Esophagus squamous epithelium (tissue), 5 donors: ENCODE results near the gene LRWD1. TPM values are rescaled to one million over a fixed set of nuclear protein-coding genes. Genes with fewer than 3 reads are reported as not detected.
A peak's percentile ranks its signal among the peaks of the same experiment; 100 is the strongest.

Source experiments
- DNase-seq: peaks from one replicate; lab custom pipeline; 2025; lab: John Stamatoyannopoulos, UW
- H3K27ac ChIP-seq, 4 donors: fragments of 200-600 bp; sonication (generic); one replicate each; pipeline ENCODE4 v1.5.1; 2016 to 2019; ENCODE audit warnings: mild to moderate bottlenecking in 1 of 4
- H3K27me3 ChIP-seq, 4 donors: fragments of 200-600 bp; sonication (generic); 1 replicate in 3 of 4; 2 replicates in 1 of 4; pipeline versions ENCODE4 v1.5.1 to v1.6.0; 2017 to 2021; ENCODE audit warnings: antibody characterized with exemption in 1 of 4
- H3K36me3 ChIP-seq, 3 donors: fragments of 200-600 bp; sonication (generic); one replicate each; pipeline ENCODE4 v1.5.1; 2016 to 2019
- H3K4me1 ChIP-seq, 3 donors: fragments of 200-600 bp; sonication (generic); one replicate each; pipeline ENCODE4 v1.5.1; 2017 to 2019
- H3K4me3 ChIP-seq, 4 donors: fragments of 200-600 bp; sonication (generic); 1 replicate in 3 of 4; 2 replicates in 1 of 4; pipeline ENCODE4 v1.5.1; 2016 to 2019; ENCODE audit warnings: mild to moderate bottlenecking in 2 of 4, moderate library complexity in 1 of 4
- H3K9me3 ChIP-seq, 3 donors: fragments of 200-600 bp; sonication (generic); one replicate each; pipeline ENCODE4 v1.5.1; 2016 to 2019
- POLR2A ChIP-seq, 4 donors: fragments of 450-650 bp; IDR thresholded peaks; one replicate each; pipeline ENCODE4 v1.6.1; 2017; ENCODE audit warnings: antibody characterized with exemption in 4 of 4, mild to moderate bottlenecking in 4 of 4, moderate library complexity in 3 of 4
- WGBS, 2 donors: methylation state at CpG; one replicate each; pipeline ENCODE4 v1.1.5; 2018; 5-methylcytosine and 5-hydroxymethylcytosine counted together
- intact Hi-C: fragments of 100-400 bp; cut with DNase I; formaldehyde crosslinking; loops from one replicate; pipeline ENCODE4 v1.15.0; 2022
- total RNA-seq, 4 donors: library from RNA; depleted of rRNA; stranded (reverse); fragments of >200 nt; gene quantifications; one replicate each; pipeline ENCODE4 v1.1.0, GENCODE V29; 2016
- TF ChIP-seq, protein P1 (sequence below), 6 experiments: fragments of 450-650 bp in 4 of 6; fragments of 200-600 bp in 2 of 6; sonication (generic) in 2 of 6; IDR thresholded peaks; one replicate each; pipeline ENCODE4 v1.5.1; 2016 to 2019; ENCODE audit warnings: antibody characterized with exemption in 6 of 6, mild to moderate bottlenecking in 4 of 6, moderate library complexity in 4 of 6
- donor health status: DM: yes; HTN: yes; CAD: no.

The LRWD1 gene
- total RNA-seq: 10 to 100 TPM in 2 of 4 donors, 1 to 10 TPM in 2; 5.8 to 16.9 (median 11.2) TPM

DNA sequence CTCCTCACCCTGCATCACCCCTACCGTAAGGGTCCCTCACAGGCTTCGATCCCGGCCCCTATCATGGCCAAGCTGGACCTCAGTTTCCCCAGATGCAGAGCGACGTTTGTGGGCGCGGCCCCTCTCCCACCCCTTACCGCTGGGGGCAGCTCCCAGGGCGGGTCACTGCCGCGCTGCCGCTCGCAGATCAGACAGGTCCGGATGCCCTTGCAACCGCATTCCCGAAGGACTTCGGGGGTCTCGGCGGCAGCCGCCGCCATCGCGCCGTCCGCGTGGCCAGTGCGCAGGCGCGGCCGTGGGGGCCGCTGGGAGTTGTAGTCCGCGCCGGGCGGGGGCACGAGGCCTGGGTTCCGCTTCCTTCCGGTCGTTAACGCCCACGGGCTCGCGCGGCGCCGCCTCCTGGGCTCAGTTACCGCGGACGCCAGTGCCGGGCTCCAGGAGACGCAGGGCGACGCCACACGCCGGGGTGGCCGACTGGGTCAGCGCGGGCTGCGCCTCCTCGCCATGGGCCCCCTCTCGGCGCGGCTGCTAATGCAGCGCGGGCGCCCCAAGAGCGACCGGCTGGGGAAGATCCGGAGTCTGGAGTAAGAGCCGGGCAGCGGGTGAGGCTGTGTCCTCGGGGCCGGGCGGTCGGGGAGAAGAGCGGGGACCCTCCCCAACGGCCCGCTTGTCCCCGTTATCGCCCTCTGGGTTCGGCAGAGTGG is at the start of gene LRWD1, which contains the start of gene ALKBH4:
Gene LRWD1 (plus strand): TSS at position 408 of the 704 bp plus-strand sequence. CDS start 97 bp downstream, at position 505.
Gene ALKBH4 (minus strand): TSS at position 287 of the 704 bp plus-strand sequence. CDS start 27 bp downstream, at position 260.
- peak; percentile 68 for DNase-seq
- H3K9me3 ChIP-seq: no peaks in the 10 kb centered on the region
- H3K36me3 ChIP-seq: peaks cover 0 to 31% (median 0%) of the 10 kb centered on the region in 3 donors
- intact Hi-C loops: loop anchor here (10.0 kb wide), 1 partner anchor 180 kb away; the partner anchor contains the start of gene SH2B2
- no peaks in the 10 kb centered on the region for H3K27me3 ChIP-seq
- H3K4me3 ChIP-seq: peak within 1 kb of the TSS; percentile 71 to 88 (median 86)
- WGBS, 2 donors: 2% methylated on average over 6 to 10 of the region's 81 CpGs
- TF ChIP-seq POLR2A (IDR thresholded peaks at IDR 0.05): peak in 3 of 4 donors; percentile 40 to 65 (median 59)
- TF ChIP-seq, protein P1, sequence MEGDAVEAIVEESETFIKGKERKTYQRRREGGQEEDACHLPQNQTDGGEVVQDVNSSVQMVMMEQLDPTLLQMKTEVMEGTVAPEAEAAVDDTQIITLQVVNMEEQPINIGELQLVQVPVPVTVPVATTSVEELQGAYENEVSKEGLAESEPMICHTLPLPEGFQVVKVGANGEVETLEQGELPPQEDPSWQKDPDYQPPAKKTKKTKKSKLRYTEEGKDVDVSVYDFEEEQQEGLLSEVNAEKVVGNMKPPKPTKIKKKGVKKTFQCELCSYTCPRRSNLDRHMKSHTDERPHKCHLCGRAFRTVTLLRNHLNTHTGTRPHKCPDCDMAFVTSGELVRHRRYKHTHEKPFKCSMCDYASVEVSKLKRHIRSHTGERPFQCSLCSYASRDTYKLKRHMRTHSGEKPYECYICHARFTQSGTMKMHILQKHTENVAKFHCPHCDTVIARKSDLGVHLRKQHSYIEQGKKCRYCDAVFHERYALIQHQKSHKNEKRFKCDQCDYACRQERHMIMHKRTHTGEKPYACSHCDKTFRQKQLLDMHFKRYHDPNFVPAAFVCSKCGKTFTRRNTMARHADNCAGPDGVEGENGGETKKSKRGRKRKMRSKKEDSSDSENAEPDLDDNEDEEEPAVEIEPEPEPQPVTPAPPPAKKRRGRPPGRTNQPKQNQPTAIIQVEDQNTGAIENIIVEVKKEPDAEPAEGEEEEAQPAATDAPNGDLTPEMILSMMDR (IDR thresholded peaks at IDR 0.05): peak in 5 of 6 experiments; percentile 10 to 69 (median 24)
- H3K4me1 ChIP-seq: peaks cover 5 to 42% (median 16%) of the 10 kb centered on the region in 3 donors
- peak within 1 kb of the TSS; percentile 74 to 85 (median 79) for H3K27ac ChIP-seq

DNA sequence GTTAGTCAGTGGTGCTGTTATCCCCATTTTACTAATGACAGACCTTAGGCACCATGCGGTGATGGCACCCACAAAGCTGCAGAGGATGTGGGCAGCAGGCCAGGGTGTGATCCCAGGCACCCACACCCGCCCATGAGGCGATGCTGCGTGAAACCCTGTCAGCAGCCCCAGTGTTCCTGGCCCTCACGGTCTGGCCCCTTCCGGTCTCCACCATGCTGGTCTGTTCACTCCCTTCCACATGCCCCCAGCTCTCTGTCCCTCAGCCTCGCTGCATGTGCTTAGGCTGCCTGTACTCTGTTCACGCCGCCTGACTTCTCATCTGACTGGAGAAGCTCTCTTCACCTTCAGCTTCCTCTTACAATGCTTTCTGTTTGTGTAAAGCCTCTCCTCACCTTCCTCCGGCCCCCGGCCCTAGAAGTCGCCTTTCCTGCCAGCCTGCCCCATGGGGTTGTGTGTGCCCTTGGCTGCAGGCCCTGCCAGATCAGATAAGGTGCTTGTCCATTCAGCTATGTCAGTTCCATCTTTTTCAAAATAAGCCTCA is 49.0 kb upstream of the LRWD1 start:
- H3K36me3 ChIP-seq: peaks cover 0 to 100% (median 9%) of the 10 kb centered on the region in 3 donors
- 69 to 70% methylated on average over 8 to 12 of the region's 12 CpGs for WGBS, 2 donors
- no peaks in the 10 kb centered on the region for H3K9me3 ChIP-seq
- H3K27ac ChIP-seq: peak overlapping the region in 2 of 4 donors; percentile 26 to 46
- intact Hi-C loops: no loop called here
- peaks cover 0 to 13% (median 0%) of the 10 kb centered on the region in 3 donors for H3K4me1 ChIP-seq
- TF ChIP-seq, protein P1 (IDR thresholded peaks at IDR 0.05): no peak
- no peak for TF ChIP-seq POLR2A (IDR thresholded peaks at IDR 0.05)
- no peaks in the 10 kb centered on the region for H3K27me3 ChIP-seq
- no peak for DNase-seq
- H3K4me3 ChIP-seq: no peak overlapping the region

DNA sequence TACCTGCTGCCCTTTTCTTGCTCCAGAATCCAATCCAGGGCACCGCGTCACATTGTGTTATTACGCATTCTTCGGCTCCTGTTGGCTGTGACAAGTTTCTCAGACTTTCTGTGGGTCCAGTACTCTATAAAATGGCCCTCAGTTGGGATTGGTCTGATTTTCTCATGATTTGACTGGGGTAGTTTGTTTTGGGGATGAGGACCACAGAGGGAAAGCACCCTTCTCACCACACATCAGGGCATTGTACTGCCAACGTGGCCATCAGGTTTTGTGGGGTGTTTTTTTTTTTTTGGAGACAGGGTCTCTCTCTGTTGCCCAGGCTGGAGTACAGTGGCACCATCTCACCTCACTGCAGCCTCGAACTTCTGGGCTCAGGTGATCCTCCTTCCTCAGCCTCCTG is 48.4 kb upstream of the LRWD1 start:
- Histone ChIP-seq H3K27me3 (no peaks in the 10 kb centered on the region), H3K4me1 (peaks cover 0 to 13% (median 0%) of the 10 kb centered on the region in 3 donors), H3K9me3 (no peaks in the 10 kb centered on the region), H3K4me3 (no peak overlapping the region), H3K27ac (peak overlapping the region in 1 of 4 donors; percentile 46), H3K36me3 (peaks cover 0 to 100% (median 7%) of the 10 kb centered on the region in 3 donors)
- WGBS, 2 donors: 84 to 92% methylated on average over 4 to 6 of the region's 6 CpGs
- no peak for TF ChIP-seq POLR2A (IDR thresholded peaks at IDR 0.05)
- TF ChIP-seq, protein P1 (IDR thresholded peaks at IDR 0.05): no peak
- intact Hi-C loops: no loop called here
- no peak for DNase-seq

DNA sequence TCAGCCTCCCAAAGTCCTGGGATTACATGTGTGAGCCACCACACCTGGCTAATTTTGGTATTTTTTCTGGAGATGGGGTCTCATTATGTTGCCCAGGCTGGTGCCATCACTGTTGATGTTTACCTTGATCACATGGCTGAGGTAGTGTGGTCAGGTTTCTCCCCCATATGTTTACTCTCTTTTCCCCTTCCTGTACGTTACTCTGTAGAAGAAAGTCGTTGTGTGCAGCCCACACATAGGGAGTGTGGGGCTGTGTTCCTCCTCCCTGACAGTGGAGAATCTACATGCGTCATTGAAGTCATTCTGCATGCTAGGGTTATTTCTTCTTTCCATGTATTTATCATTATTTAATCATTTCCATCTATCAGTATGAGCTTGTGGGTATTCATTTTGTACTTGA is 47.7 kb upstream of the LRWD1 start:
- Histone ChIP-seq H3K9me3 (no peaks in the 10 kb centered on the region), H3K4me3 (no peak overlapping the region), H3K27me3 (no peaks in the 10 kb centered on the region), H3K36me3 (peaks cover 0 to 100% (median 6%) of the 10 kb centered on the region in 3 donors), H3K4me1 (peaks cover 0 to 13% (median 0%) of the 10 kb centered on the region in 3 donors), H3K27ac (no peak overlapping the region)
- intact Hi-C loops: no loop called here
- WGBS, 2 donors: 55 to 75% methylated on average over 3 of the region's 3 CpGs
- TF ChIP-seq, protein P1 (IDR thresholded peaks at IDR 0.05): no peak
- TF ChIP-seq POLR2A (IDR thresholded peaks at IDR 0.05): no peak
- DNase-seq: no peak

DNA sequence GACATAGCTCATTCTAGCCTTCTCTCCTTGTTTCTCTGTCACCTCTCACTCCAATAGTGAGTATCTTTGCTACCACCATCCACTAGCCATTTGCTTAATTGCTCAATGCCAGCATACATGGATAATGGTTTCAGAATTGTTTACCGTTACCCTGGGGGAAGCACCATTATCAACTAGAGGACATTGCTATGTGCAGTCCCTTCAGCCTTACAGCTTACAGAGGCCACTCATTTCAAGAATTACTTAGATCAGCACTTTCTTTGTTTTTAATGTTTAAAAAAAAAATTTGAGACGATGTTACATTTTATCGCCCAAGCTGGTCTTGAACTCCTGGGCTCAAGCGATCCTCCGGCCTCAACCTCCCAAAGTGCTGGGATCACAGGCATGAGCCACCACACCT is 46.2 kb upstream of the LRWD1 start:
- H3K4me3 ChIP-seq: no peak overlapping the region
- peaks cover 0 to 100% (median 6%) of the 10 kb centered on the region in 3 donors for H3K36me3 ChIP-seq
- intact Hi-C loops: no loop called here
- TF ChIP-seq, protein P1 (IDR thresholded peaks at IDR 0.05): no peak
- TF ChIP-seq POLR2A (IDR thresholded peaks at IDR 0.05): no peak
- no peaks in the 10 kb centered on the region for H3K27me3 ChIP-seq
- no peaks in the 10 kb centered on the region for H3K9me3 ChIP-seq
- WGBS, 2 donors: 85 to 95% methylated on average over 5 of the region's 5 CpGs
- H3K4me1 ChIP-seq: peaks cover 0 to 5% (median 0%) of the 10 kb centered on the region in 3 donors
- H3K27ac ChIP-seq: no peak overlapping the region
- no peak for DNase-seq
